Keratinocyte (primary cell): ENCODE data around the gene ALS2. TPM values are rescaled to one million over a fixed set of nuclear protein-coding genes. Genes with fewer than 3 reads are reported as not detected.

Experiments
- DNase-seq: peaks from one replicate; pipeline ENCODE4 v3.0.0-alpha.2; 2011; ENCODE audit warnings: low read depth, missing footprints, low spot score
- FAIRE-seq: peaks from 2 replicates; lab custom pipeline; 2011; peaks lifted over from hg19 to GRCh38; lab: Jason Lieb, UNC
- H2AFZ ChIP-seq: 2 replicates; pipeline ENCODE4 v1.6.0; 2012; ENCODE audit warnings: low read length, control low read depth, inconsistent platforms; ENCODE audit not compliant: control insufficient read depth
- H3K27ac ChIP-seq: 2 replicates; pipeline ENCODE4 v1.5.1; 2011; ENCODE audit warnings: low read length; ENCODE audit not compliant: control insufficient read depth, insufficient read depth
- H3K27me3 ChIP-seq: 3 replicates; pipeline ENCODE4 v1.6.0; 2011; ENCODE audit warnings: low read length; ENCODE audit not compliant: control insufficient read depth, insufficient read depth; ENCODE audit errors: extremely low read depth
- H3K36me3 ChIP-seq, 2 experiments: 2 replicates in 1 of 2; 3 replicates in 1 of 2; pipeline ENCODE4 v1.5.1; 2011; ENCODE audit warnings: low read length in 2 of 2, mild to moderate bottlenecking in 1 of 2; ENCODE audit not compliant: control insufficient read depth in 2 of 2, insufficient read depth in 2 of 2; ENCODE audit errors: extremely low read depth in 1 of 2
- H3K4me1 ChIP-seq: 3 replicates; pipeline ENCODE4 v1.5.1; 2011; ENCODE audit warnings: low read length; ENCODE audit not compliant: control insufficient read depth, insufficient read depth; ENCODE audit errors: extremely low read depth
- H3K4me2 ChIP-seq: 3 replicates; pipeline ENCODE4 v1.6.0; 2011; ENCODE audit warnings: low read depth, low read length; ENCODE audit not compliant: control insufficient read depth, insufficient read depth; ENCODE audit errors: extremely low read depth
- H3K4me3 ChIP-seq, 3 experiments: fragments of 200-600 bp in 1 of 3; sonication (generic) in 1 of 3; 2 replicates in 2 of 3; 3 replicates in 1 of 3; pipeline ENCODE4 v1.5.1; 2011 to 2016; ENCODE audit warnings: low read length in 3 of 3, mild to moderate bottlenecking in 3 of 3, control low read depth in 2 of 3, inconsistent platforms in 1 of 3, low read depth in 1 of 3, mixed read lengths in 1 of 3, mixed run types in 1 of 3, moderate library complexity in 1 of 3; ENCODE audit not compliant: control insufficient read depth in 2 of 3, insufficient read depth in 2 of 3; ENCODE audit errors: extremely low read depth in 1 of 3
- H3K79me2 ChIP-seq: 2 replicates; pipeline ENCODE4 v1.6.0; 2012; ENCODE audit warnings: low read length; ENCODE audit not compliant: control insufficient read depth, insufficient read depth
- H3K9ac ChIP-seq: 3 replicates; pipeline ENCODE4 v1.6.0; 2011; ENCODE audit warnings: low read length; ENCODE audit not compliant: control insufficient read depth, insufficient read depth; ENCODE audit errors: extremely low read depth
- H3K9me1 ChIP-seq: 3 replicates; pipeline ENCODE4 v1.6.0; 2011; ENCODE audit warnings: low read length; ENCODE audit not compliant: control insufficient read depth, insufficient read depth; ENCODE audit errors: extremely low read depth
- H3K9me3 ChIP-seq: 2 replicates; pipeline ENCODE4 v1.5.1; 2012; ENCODE audit warnings: low read depth, low read length; ENCODE audit not compliant: control insufficient read depth
- H4K20me1 ChIP-seq: 3 replicates; pipeline ENCODE4 v1.6.0; 2011; ENCODE audit warnings: low read length; ENCODE audit not compliant: control insufficient read depth, insufficient read depth; ENCODE audit errors: extremely low read depth
- CTCF ChIP-seq, 3 experiments: IDR thresholded peaks in 1 of 3; conservative IDR thresholded peaks in 1 of 3; optimal IDR thresholded peaks in 1 of 3; 2 replicates in 2 of 3; 3 replicates in 1 of 3; pipeline versions ENCODE3 to v1.5.1; 2011; ENCODE audit warnings: low read length in 3 of 3, mild to moderate bottlenecking in 3 of 3, moderate library complexity in 2 of 3, control low read depth in 1 of 3, inconsistent platforms in 1 of 3; ENCODE audit not compliant: insufficient read depth in 2 of 3; ENCODE audit errors: extremely low read depth in 1 of 3
- EZH2 ChIP-seq: IDR thresholded peaks from one replicate; pipeline ENCODE4 v1.6.1; 2012; ENCODE audit warnings: inconsistent platforms, mild to moderate bottlenecking, low read length, moderate library complexity
- dilution Hi-C: fragments of 300-500 bp; cut with MboI; formaldehyde crosslinking; loops from one replicate; pipeline ENCODE4 v1.7.0; 2020; ENCODE audit warnings: low sequenced_read_pairs; ENCODE audit not compliant: extremely low pct_ligation_motif_present
- polyA plus RNA-seq, 5 experiments: library from polyadenylated mRNA; depleted of rRNA in 3 of 5; stranded (reverse) in 3 of 5; stranded (forward) in 1 of 5; unstranded in 1 of 5; fragments of >200 nt; gene quantifications; 1 replicate in 1 of 5; 2 replicates in 3 of 5; 3 replicates in 1 of 5; pipeline versions ENCODE4 v1.2.1 to v1.2.3, GENCODE V29; 2011 to 2012; ENCODE audit warnings: missing spikeins in 2 of 5, low read depth in 1 of 5, low replicate concordance in 1 of 5

ALS2 gene
- polyA plus RNA-seq, 1 donor (not counting 4 experiments of a cell fraction or from before 2014, with no cell fraction given): 25.8 TPM

DNA sequence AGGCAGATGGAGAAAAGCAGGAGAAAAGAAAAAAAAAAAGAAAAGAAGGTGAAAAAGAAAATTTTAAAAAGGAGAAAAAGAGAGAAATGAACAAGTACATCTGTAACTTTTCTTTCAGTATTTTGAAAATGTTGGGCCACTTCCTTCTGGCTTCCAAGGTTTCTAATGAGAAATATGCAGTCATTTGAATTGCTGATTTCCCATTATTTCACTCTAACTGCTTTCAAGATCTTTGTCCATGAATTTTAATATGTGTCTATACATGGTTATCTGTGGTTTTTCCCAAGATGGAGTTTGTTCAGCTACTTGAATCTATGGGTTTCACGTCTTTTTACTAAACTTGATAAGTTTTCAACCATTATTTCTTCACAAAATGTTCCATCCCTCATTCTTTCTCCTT, 68.0 kb downstream of the ALS2 start:
- Histone ChIP-seq H4K20me1 (no peaks in the 10 kb centered on the region), H3K9me3 (no peaks in the 10 kb centered on the region), H3K4me2 (no peak overlapping the region), H3K27me3 (no peaks in the 10 kb centered on the region), H3K79me2 (no peaks in the 10 kb centered on the region), H3K4me1 (no peaks in the 10 kb centered on the region), H3K9ac (no peak overlapping the region), H3K27ac (no peak overlapping the region), H2AFZ (no peak overlapping the region), H3K9me1 (peaks cover 3% of the 10 kb centered on the region), H3K4me3 (no peak overlapping the region), H3K36me3 (peaks cover 12 to 20% of the 10 kb centered on the region in 2 experiments)
- DNase-seq: no peak
- TF ChIP-seq EZH2 (no peak), CTCF (optimal IDR thresholded peaks at IDR 0.05 in 1 of 3, IDR thresholded peaks at IDR 0.05 in 1 of 3, conservative IDR thresholded peaks at IDR 0.05 in 1 of 3; ENCODE audit: extremely low read depth in 1 of 3, insufficient read depth in 2 of 3, low read length in 3 of 3) (no peak)
- FAIRE-seq: no peak
- dilution Hi-C loops: no loop called here

- H3K36me3 ChIP-seq: peaks cover 16 to 19% of the 10 kb centered on the region in 2 experiments
- H4K20me1 ChIP-seq: no peaks in the 10 kb centered on the region
- no peaks in the 10 kb centered on the region for H3K79me2 ChIP-seq
- no peaks in the 10 kb centered on the region for H3K9me3 ChIP-seq
- no peaks in the 10 kb centered on the region for H3K4me1 ChIP-seq
- no peak overlapping the region for H3K4me2 ChIP-seq
- FAIRE-seq: no peak
- TF ChIP-seq CTCF (optimal IDR thresholded peaks at IDR 0.05 in 1 of 3, IDR thresholded peaks at IDR 0.05 in 1 of 3, conservative IDR thresholded peaks at IDR 0.05 in 1 of 3; ENCODE audit: extremely low read depth in 1 of 3, insufficient read depth in 2 of 3, low read length in 3 of 3) (no peak), EZH2 (no peak)
- no peak overlapping the region for H3K27ac ChIP-seq
- DNase-seq: no peak
- dilution Hi-C loops: no loop called here
- no peak overlapping the region for H2AFZ ChIP-seq
- H3K27me3 ChIP-seq: no peaks in the 10 kb centered on the region
- no peak overlapping the region for H3K9ac ChIP-seq
- no peak overlapping the region for H3K4me3 ChIP-seq
- peaks cover 3% of the 10 kb centered on the region for H3K9me1 ChIP-seq
Measured at GRCh38 chr2:201709747-201710146, 71.0 kb downstream of the ALS2 start.
